KMS-11 (cell line): ENCODE results near the gene CAPN6.

Experiments used
- H2AFZ ChIP-seq: fragments of 200-600 bp; sonication (generic); 2 replicates; pipeline ENCODE4 v1.6.1; 2016; ENCODE audit warnings: antibody characterized with exemption, mixed run types, low read depth
- H3K27ac ChIP-seq: fragments of 200-600 bp; sonication (generic); 2 replicates; pipeline ENCODE4 v1.6.1; 2016; ENCODE audit warnings: mild to moderate bottlenecking, mixed run types
- H3K27me3 ChIP-seq: fragments of 200-600 bp; sonication (generic); 2 replicates; pipeline ENCODE4 v1.6.1; 2017; ENCODE audit warnings: mild to moderate bottlenecking, low read depth, mixed run types, moderate library complexity; ENCODE audit not compliant: insufficient read depth
- H3K36me3 ChIP-seq: fragments of 200-600 bp; sonication (generic); 2 replicates; pipeline ENCODE4 v1.6.1; 2017; ENCODE audit warnings: mild to moderate bottlenecking, mixed run types; ENCODE audit not compliant: insufficient read depth
- H3K4me1 ChIP-seq: fragments of 200-600 bp; sonication (generic); 2 replicates; pipeline ENCODE4 v1.6.1; 2016; ENCODE audit warnings: mild to moderate bottlenecking, low read depth, mixed run types; ENCODE audit not compliant: poor library complexity, severe bottlenecking
- H3K4me2 ChIP-seq: fragments of 200-600 bp; sonication (generic); 2 replicates; pipeline ENCODE4 v1.7.0; 2016; ENCODE audit warnings: mild to moderate bottlenecking, mixed run types
- H3K4me3 ChIP-seq: fragments of 200-600 bp; sonication (generic); IDR thresholded peaks from 2 replicates; pipeline ENCODE4 v1.6.1; 2017; ENCODE audit warnings: low read depth, low read length, mixed read lengths; ENCODE audit not compliant: insufficient read depth
- H3K79me2 ChIP-seq: fragments of 200-600 bp; sonication (generic); 2 replicates; pipeline ENCODE4 v1.6.1; 2016; ENCODE audit warnings: low read depth, mixed run types; ENCODE audit not compliant: insufficient read depth
- H3K9ac ChIP-seq: fragments of 200-600 bp; sonication (generic); 2 replicates; pipeline ENCODE4 v1.6.1; 2016; ENCODE audit warnings: mild to moderate bottlenecking, mixed run types
- H4K20me1 ChIP-seq: fragments of 200-600 bp; sonication (generic); 2 replicates; pipeline ENCODE4 v1.6.1; 2016; ENCODE audit warnings: mild to moderate bottlenecking, mixed run types; ENCODE audit not compliant: insufficient read depth
- CTCF ChIP-seq: fragments of 200-600 bp; sonication (generic); conservative IDR thresholded peaks from 2 replicates; pipeline ENCODE4 v1.6.1; 2017; ENCODE audit warnings: low read depth, mild to moderate bottlenecking, antibody characterized with exemption, low read length, moderate library complexity, mixed read lengths

CAPN6 gene

GRCh38 chrX:111308039-111308438, 37.8 kb upstream of the CAPN6 start:
- no peak overlapping the region for H3K27ac ChIP-seq
- H2AFZ ChIP-seq: no peak overlapping the region
- no peaks in the 10 kb centered on the region for H3K36me3 ChIP-seq
- H3K79me2 ChIP-seq: no peaks in the 10 kb centered on the region
- no peak for TF ChIP-seq CTCF
- H4K20me1 ChIP-seq: no peaks in the 10 kb centered on the region
- no peak overlapping the region for H3K4me3 ChIP-seq
- H3K9ac ChIP-seq: no peak overlapping the region
- H3K27me3 ChIP-seq: no peaks in the 10 kb centered on the region
- no peaks in the 10 kb centered on the region for H3K4me1 ChIP-seq
- H3K4me2 ChIP-seq: no peak overlapping the region

GRCh38 chrX:111302284-111302683, 32.0 kb upstream of the CAPN6 start:
- H3K4me3 ChIP-seq: no peak overlapping the region

GRCh38 chrX:111288841-111289240, 18.6 kb upstream of the CAPN6 start:
- no peak overlapping the region for H3K9ac ChIP-seq
- H2AFZ ChIP-seq: no peak overlapping the region
- H3K4me3 ChIP-seq: no peak overlapping the region
- TF ChIP-seq CTCF: no peak
- no peaks in the 10 kb centered on the region for H4K20me1 ChIP-seq
- H3K4me2 ChIP-seq: no peak overlapping the region
- H3K79me2 ChIP-seq: no peaks in the 10 kb centered on the region
- no peak overlapping the region for H3K27ac ChIP-seq
- no peaks in the 10 kb centered on the region for H3K4me1 ChIP-seq
- no peaks in the 10 kb centered on the region for H3K27me3 ChIP-seq
- no peaks in the 10 kb centered on the region for H3K36me3 ChIP-seq

More at GRCh38 chrX:111302284-111302683, 32.0 kb upstream of the CAPN6 start:
- Histone ChIP-seq H3K9ac (no peak overlapping the region), H3K4me2 (no peak overlapping the region), H3K27me3 (no peaks in the 10 kb centered on the region), H3K79me2 (no peaks in the 10 kb centered on the region), H4K20me1 (no peaks in the 10 kb centered on the region), H3K27ac (no peak overlapping the region), H3K4me1 (no peaks in the 10 kb centered on the region), H2AFZ (no peak overlapping the region), H3K36me3 (no peaks in the 10 kb centered on the region)
- no peak for TF ChIP-seq CTCF

- Histone ChIP-seq H3K79me2 (no peaks in the 10 kb centered on the region), H4K20me1 (no peaks in the 10 kb centered on the region), H3K4me3 (no peak overlapping the region), H3K27ac (no peak overlapping the region), H3K27me3 (no peaks in the 10 kb centered on the region), H2AFZ (no peak overlapping the region), H3K4me2 (no peak overlapping the region), H3K9ac (no peak overlapping the region), H3K36me3 (no peaks in the 10 kb centered on the region), H3K4me1 (no peaks in the 10 kb centered on the region)
- TF ChIP-seq CTCF: no peak
Observed at GRCh38 chrX:111284631-111285293, 14.5 kb upstream of the CAPN6 start.
